Thymus (tissue), 11 donors: ENCODE measurements around the gene UPK3A. TPM values are rescaled to one million over a fixed set of nuclear protein-coding genes. Genes with fewer than 3 reads are reported as not detected.

Experiments
- DNase-seq, 9 donors: peaks; one replicate each; pipeline ENCODE4 v3.0.0-alpha.2; 2013; ENCODE audit warnings: low spot score in 9 of 9, low read depth in 6 of 9, missing footprints in 1 of 9
- H3K27ac ChIP-seq, 2 donors: one replicate each; pipeline ENCODE4 v1.5.1; 2013; ENCODE audit warnings: control low read depth in 1 of 2, low read depth in 1 of 2, low read length in 1 of 2, mild to moderate bottlenecking in 1 of 2, moderate library complexity in 1 of 2
- H3K27me3 ChIP-seq, 2 donors: one replicate each; pipeline ENCODE4 v1.5.1; 2013; ENCODE audit warnings: low read length in 1 of 2; ENCODE audit not compliant: control insufficient read depth in 2 of 2, insufficient read depth in 1 of 2
- H3K36me3 ChIP-seq, 2 donors: one replicate each; pipeline ENCODE4 v1.5.1; 2013; ENCODE audit warnings: low read length in 1 of 2, mild to moderate bottlenecking in 1 of 2, moderate library complexity in 1 of 2; ENCODE audit not compliant: control insufficient read depth in 2 of 2, insufficient read depth in 2 of 2
- H3K4me1 ChIP-seq, 2 donors: one replicate each; pipeline ENCODE4 v1.5.1; 2013; ENCODE audit warnings: low read length in 2 of 2; ENCODE audit not compliant: control insufficient read depth in 2 of 2, insufficient read depth in 2 of 2
- H3K4me3 ChIP-seq, 2 donors: one replicate each; pipeline ENCODE4 v1.5.1; 2013; ENCODE audit warnings: low read length in 2 of 2, control low read depth in 1 of 2, mild to moderate bottlenecking in 1 of 2
- H3K9me3 ChIP-seq, 2 donors: one replicate each; pipeline ENCODE4 v1.5.1; 2013; ENCODE audit warnings: low read length in 1 of 2, mild to moderate bottlenecking in 1 of 2; ENCODE audit not compliant: control insufficient read depth in 2 of 2, insufficient read depth in 1 of 2
- WGBS: extraction: QIAGEN DNeasy Blood & Tissue Kit; methylation state at CpG from one replicate; pipeline ENCODE4 v1.1.7; 2013; 5-methylcytosine and 5-hydroxymethylcytosine counted together
- polyA plus RNA-seq: library from polyadenylated mRNA; stranded (reverse); fragments of 200-250 nt; gene quantifications from one replicate; pipeline ENCODE4 v1.2.3, GENCODE V29; 2013
- total RNA-seq: library from RNA; stranded (reverse); fragments of 120-200 nt; gene quantifications from one replicate; pipeline ENCODE4 v1.2.4, GENCODE V29; 2013
- donor health status: healthy.

Gene UPK3A
- total and polyA plus RNA-seq, 2 donors: 0.47 to 1.0 TPM

DNA sequence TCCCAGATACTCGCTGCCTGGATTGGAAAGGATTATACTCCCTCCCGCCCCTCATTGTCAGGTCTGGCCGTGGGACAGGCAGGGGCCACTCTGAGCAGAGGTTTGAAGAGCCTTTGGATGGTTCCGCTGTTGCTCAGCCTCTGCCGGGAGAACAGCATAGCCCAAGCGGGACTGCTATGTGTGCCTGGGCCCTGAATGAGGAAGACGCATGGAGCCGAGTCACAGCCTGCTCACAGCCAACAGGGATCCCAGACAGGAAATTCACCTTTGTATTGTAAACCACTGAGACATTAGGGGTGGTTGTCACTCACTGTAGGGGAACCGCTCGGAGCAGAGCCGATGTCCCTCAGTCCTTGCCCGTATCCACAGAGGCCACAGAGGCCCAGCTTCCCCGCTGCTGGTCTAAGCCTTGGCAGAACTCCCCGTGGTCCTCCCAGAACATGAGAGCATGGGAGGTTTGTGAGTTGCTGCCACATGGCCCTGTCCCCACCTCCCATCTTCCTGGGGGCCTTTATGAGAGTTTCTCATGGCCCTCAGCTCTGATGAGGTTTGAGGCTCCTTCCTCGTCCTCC lies 14.3 kb downstream of the UPK3A start:
- no peak for DNase-seq
- no peaks in the 10 kb centered on the region for H3K36me3 ChIP-seq
- peaks cover 0 to 4% of the 10 kb centered on the region in 2 donors for H3K9me3 ChIP-seq
- H3K4me3 ChIP-seq: no peak overlapping the region
- H3K27ac ChIP-seq: no peak overlapping the region
- peaks cover 0 to 2% of the 10 kb centered on the region in 2 donors for H3K27me3 ChIP-seq
- peaks cover 0 to 7% of the 10 kb centered on the region in 2 donors for H3K4me1 ChIP-seq
- 89% methylated on average over 15 of the region's 15 CpGs for WGBS

DNA sequence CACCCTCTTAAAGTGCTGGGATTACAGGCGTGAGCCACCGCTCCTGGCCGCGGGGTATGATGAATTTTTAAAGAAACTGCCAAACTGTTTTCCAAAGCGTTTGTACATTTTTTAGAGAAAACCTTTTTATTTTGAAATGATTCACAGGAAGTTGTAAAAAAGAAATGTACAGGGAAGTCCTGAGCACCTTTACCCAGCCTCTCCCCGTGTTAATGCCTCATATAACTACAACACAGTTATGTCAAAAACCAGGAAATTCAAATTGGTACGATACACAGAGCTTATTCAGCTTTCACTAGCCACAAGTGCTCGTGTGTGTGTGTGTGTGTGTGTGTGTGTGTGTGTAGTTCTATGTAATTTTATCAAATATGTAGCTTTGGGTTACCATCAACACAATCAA lies 18.0 kb downstream of the UPK3A start:
- H3K4me3 ChIP-seq: no peak overlapping the region
- WGBS: 70% methylated on average over 8 of the region's 8 CpGs
- H3K36me3 ChIP-seq: no peaks in the 10 kb centered on the region
- no peak overlapping the region for H3K27ac ChIP-seq
- H3K4me1 ChIP-seq: no peaks in the 10 kb centered on the region
- no peaks in the 10 kb centered on the region for H3K9me3 ChIP-seq
- no peak for DNase-seq
- H3K27me3 ChIP-seq: no peaks in the 10 kb centered on the region

DNA sequence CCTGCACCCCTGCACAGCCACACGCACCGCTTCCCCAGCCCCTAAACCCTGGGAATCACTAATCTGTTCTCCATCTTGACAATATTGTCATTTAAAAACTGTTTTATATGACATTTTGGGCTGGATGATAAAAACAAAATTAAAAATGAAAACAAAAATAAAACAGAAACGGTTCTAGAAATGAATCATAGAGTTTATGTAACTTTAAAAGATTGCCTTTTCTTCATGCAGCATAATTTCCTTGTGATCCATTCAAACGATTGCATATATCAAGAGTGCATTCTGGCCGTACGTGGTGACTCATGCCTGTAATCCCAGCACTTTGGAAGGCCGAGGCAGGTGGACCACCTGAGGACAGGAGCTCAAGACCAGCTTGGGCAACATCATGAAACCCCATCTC lies 18.4 kb downstream of the UPK3A start:
- 95% methylated on average over 7 of the region's 7 CpGs for WGBS
- Histone ChIP-seq H3K9me3 (no peaks in the 10 kb centered on the region), H3K27ac (no peak overlapping the region), H3K36me3 (no peaks in the 10 kb centered on the region), H3K4me1 (no peaks in the 10 kb centered on the region), H3K4me3 (no peak overlapping the region), H3K27me3 (no peaks in the 10 kb centered on the region)
- DNase-seq: no peak

DNA sequence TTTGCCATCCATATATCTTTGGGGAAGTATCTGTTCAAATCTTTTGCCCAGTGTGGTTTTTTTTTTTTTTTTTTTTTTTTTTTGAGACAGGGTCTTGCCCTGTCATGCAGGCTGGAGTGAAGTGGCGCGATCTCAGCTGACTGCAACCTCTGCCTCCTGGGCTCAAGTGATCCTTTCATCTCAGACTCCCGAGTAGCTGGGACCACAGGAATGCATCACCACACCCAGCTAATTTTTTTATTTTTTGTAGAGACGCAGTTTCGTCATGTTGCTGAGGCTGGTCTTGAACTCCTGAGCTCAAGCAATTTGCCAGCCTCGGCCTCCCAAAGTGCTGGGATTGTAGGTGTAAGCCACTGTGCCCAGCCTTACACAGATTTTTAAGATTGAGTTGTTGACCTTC lies 20.2 kb downstream of the UPK3A start:
- no peak overlapping the region for H3K4me3 ChIP-seq
- WGBS: 94% methylated on average over 6 of the region's 6 CpGs
- no peak overlapping the region for H3K27ac ChIP-seq
- H3K4me1 ChIP-seq: peaks cover 0 to 11% of the 10 kb centered on the region in 2 donors
- H3K9me3 ChIP-seq: no peaks in the 10 kb centered on the region
- H3K27me3 ChIP-seq: no peaks in the 10 kb centered on the region
- no peak for DNase-seq
- no peaks in the 10 kb centered on the region for H3K36me3 ChIP-seq

DNA sequence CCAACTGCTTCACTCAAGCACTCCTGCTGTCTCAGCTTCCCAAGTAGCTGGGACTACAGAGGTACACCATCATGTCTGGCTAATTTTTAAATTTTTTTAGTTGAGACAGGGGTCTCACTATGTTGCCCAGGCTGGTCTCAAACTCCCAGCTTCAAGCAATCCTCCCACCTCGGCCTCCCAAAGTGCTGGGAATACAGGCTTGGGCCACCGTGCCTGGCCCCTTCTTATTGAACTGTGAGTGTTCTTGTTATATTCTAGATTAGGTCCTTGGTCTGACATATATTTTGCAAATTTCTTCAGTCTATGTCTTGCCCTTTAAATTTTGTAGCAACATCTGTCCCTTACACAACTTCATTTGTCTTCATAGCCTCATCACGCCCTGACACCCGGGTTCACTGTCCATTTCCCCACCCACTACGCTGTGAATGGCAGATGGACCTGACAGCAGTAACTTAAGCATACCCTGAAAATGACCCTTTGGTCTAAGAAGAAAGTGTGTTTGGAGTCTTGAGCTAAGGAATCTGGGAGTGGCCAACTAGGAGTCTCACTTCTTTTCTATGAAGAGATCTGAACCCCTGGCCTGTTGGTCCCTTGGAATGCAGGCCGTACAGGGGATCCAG lies 20.8 kb downstream of the UPK3A start:
- Histone ChIP-seq H3K36me3 (no peaks in the 10 kb centered on the region), H3K27ac (no peak overlapping the region), H3K9me3 (no peaks in the 10 kb centered on the region), H3K4me3 (no peak overlapping the region), H3K27me3 (no peaks in the 10 kb centered on the region), H3K4me1 (peaks cover 3 to 15% of the 10 kb centered on the region in 2 donors)
- 95% methylated on average over 6 of the region's 6 CpGs for WGBS
- DNase-seq: no peak

DNA sequence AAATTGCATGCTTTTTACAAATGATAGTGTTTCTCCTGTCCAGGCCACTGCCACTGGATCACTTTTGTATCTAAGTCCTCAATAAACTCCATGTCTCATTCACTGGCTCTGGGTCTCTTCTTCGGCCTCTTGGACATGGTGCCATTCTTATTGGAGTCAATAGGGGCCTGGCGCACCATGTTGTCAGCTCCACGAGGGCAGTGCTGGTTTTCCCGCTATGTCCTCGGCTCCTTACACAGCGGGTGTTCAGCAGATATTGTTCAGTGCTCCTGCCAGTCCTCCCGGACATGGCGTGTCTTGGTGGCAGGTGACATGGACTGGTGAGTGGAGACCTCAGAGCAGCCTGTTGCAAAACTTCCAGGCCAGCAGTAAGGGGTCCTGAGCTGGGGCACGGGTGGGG lies 21.4 kb downstream of the UPK3A start:
- 96% methylated on average over 9 of the region's 9 CpGs for WGBS
- H3K9me3 ChIP-seq: no peaks in the 10 kb centered on the region
- no peaks in the 10 kb centered on the region for H3K36me3 ChIP-seq
- DNase-seq: no peak
- no peaks in the 10 kb centered on the region for H3K27me3 ChIP-seq
- no peak overlapping the region for H3K4me3 ChIP-seq
- peaks cover 9 to 21% of the 10 kb centered on the region in 2 donors for H3K4me1 ChIP-seq
- no peak overlapping the region for H3K27ac ChIP-seq

DNA sequence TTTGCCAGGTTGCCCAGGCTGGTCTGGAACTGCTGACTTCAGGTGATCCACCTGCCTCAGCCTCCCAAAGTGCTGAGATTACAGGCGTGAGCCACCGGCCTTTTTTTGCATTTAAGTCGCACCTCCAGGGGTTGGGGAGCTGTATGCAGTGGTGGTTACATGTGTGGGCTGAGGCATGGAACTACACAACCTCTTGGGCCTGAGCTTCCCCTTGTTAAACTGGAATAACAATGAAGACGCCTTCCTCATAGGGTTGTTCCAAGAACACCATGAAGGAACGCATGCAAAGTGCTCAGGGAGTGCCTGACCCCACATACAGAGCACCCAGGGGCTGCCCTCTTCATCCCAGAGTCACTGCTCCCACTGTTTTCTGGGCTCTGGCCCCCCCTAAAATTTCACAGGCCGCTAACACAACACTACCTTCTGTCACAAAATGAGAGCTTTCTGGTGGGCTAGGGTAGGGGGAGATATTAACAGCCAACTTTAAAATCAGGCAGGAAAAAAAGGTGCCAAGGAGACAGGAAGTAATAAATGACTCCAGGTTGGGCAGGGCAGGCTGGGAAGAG lies 23.7 kb downstream of the UPK3A start:
- peak overlapping the region in 1 of 2 donors; percentile 65 for H3K4me3 ChIP-seq
- peak overlapping the region in 1 of 2 donors; percentile 86 for H3K27ac ChIP-seq
- H3K4me1 ChIP-seq: peaks cover 14 to 26% of the 10 kb centered on the region in 2 donors
- no peaks in the 10 kb centered on the region for H3K9me3 ChIP-seq
- 94% methylated on average over 6 of the region's 6 CpGs for WGBS
- peaks cover 2 to 3% of the 10 kb centered on the region in 2 donors for H3K36me3 ChIP-seq
- no peak for DNase-seq
- H3K27me3 ChIP-seq: no peaks in the 10 kb centered on the region

GRCh38 chr22:45308957-45309421 lies 24.2 kb downstream of the UPK3A start:
- Histone ChIP-seq H3K9me3 (no peaks in the 10 kb centered on the region), H3K4me1 (peaks cover 14 to 28% of the 10 kb centered on the region in 2 donors), H3K36me3 (peaks cover 2 to 3% of the 10 kb centered on the region in 2 donors), H3K27ac (peak overlapping the region; percentile 69 to 86), H3K27me3 (no peaks in the 10 kb centered on the region), H3K4me3 (peak overlapping the region; percentile 65 to 75)
- DNase-seq: peak in 3 of 9 donors; percentile 18 to 38 (median 23)
- 43% methylated on average over 25 of the region's 25 CpGs for WGBS

DNA sequence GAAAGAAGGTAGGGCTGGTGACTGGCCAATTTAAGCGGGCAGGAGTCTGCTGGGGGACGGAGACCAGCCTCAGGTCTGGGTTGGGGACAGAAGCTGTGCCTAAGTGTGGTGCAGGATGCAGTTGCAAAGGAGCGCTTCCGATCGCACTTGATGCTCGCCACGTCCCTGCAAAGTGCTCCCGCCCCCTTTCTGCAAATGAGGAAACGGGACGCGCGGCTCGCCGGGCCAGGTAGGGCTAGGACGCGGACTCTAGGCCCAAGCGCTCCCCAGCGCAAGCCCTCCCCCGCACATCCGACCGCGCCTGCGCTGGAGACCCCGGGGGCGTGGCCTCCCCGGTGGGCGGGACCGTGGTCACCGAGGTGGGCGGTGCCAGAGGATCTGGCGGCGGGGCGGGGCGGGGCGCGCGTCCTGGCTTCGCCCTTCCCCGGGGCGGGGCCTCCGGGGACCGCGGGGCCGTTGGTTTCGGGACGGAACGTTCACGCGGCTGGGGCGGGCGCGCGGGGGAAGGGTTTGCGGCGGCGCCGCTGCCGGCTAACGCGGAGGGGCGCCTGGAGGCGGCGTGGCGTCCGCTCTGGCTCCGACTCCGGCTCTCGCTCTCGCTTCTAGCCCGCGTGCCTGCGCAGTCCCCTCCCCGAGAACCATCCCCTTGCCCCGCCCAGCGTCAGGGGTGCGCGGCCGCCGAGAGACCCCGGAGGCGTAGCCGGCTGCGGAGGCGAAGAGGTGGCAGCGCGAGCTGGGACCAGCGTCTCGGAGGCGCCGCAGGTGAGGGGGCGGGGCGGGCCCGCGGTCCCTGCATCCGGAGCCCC lies 24.9 kb downstream of the UPK3A start, which contains the start of gene FAM118A:
FAM118A (plus strand) TSS at position 513 of the 806 bp plus-strand sequence. CDS start 12,446 bp downstream, outside the sequence.
- under 1% methylated on average over 95 of the region's 95 CpGs for WGBS
- H3K27ac ChIP-seq: peak within 1 kb of the TSS; percentile 69 to 86
- H3K4me3 ChIP-seq: peak within 1 kb of the TSS; percentile 75
- H3K27me3 ChIP-seq: no peaks in the 10 kb centered on the region
- H3K4me1 ChIP-seq: peaks cover 14 to 32% of the 10 kb centered on the region in 2 donors
- peaks cover 2 to 3% of the 10 kb centered on the region in 2 donors for H3K36me3 ChIP-seq
- H3K9me3 ChIP-seq: no peaks in the 10 kb centered on the region
- peak; percentile 52 to 96 (median 90) for DNase-seq
